Right lobe of liver (tissue), 4 donors: ENCODE measurements around the gene WDR27.

Experiments used
- CTCF ChIP-seq, 4 donors: fragments of 200-600 bp in 3 of 4; fragments of 450-650 bp in 1 of 4; IDR thresholded peaks; one replicate each; pipeline versions ENCODE4 v1.5.1 to v1.8.0; 2016 to 2022; ENCODE audit warnings: antibody characterized with exemption in 4 of 4, mild to moderate bottlenecking in 2 of 4
- POLR2A ChIP-seq: fragments of 450-650 bp; IDR thresholded peaks from one replicate; pipeline ENCODE4 v1.6.1; 2017; ENCODE audit warnings: antibody characterized with exemption, mild to moderate bottlenecking
- donor health status: DM: no; HTN: no; CAD: no.
- donor health status: DM: no; HTN: no; CAD: no.
- donor health status: DM: no; HTN: yes; CAD: no.

- TF ChIP-seq POLR2A (no peak), CTCF (IDR thresholded peaks at IDR 0.05) (no peak)
Observed at GRCh38 chr6:169646906-169647567, 54.8 kb downstream of the WDR27 start.
